ENCODE data around the gene THEMIS.

DNA sequence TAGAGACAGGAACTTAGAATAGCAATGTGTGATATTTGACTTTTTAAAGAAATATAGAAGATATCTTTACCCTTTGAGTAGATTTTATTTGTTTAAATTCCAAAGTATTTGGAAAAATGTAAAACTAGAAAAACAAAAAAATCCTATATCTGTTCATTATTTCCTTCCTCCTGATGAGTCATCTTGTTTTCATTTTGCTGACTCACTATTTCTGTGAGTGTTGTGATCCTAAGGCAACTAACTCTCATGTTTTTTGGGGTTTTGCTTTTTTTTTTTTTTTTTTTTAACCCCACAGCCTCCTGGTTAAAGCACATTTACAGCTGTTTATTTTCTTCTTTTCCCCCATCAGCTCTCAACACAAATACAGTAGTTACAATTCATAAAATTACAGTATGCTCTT is 37.8 kb upstream of the THEMIS start:
- TF ChIP-seq, protein P1, sequence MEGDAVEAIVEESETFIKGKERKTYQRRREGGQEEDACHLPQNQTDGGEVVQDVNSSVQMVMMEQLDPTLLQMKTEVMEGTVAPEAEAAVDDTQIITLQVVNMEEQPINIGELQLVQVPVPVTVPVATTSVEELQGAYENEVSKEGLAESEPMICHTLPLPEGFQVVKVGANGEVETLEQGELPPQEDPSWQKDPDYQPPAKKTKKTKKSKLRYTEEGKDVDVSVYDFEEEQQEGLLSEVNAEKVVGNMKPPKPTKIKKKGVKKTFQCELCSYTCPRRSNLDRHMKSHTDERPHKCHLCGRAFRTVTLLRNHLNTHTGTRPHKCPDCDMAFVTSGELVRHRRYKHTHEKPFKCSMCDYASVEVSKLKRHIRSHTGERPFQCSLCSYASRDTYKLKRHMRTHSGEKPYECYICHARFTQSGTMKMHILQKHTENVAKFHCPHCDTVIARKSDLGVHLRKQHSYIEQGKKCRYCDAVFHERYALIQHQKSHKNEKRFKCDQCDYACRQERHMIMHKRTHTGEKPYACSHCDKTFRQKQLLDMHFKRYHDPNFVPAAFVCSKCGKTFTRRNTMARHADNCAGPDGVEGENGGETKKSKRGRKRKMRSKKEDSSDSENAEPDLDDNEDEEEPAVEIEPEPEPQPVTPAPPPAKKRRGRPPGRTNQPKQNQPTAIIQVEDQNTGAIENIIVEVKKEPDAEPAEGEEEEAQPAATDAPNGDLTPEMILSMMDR (IDR thresholded peaks at IDR 0.05) = no peak
- TF ChIP-seq EZH2phosphoT487 (IDR thresholded peaks at IDR 0.05) = no peak
